Brain pericyte (primary cell): ENCODE results near the gene LRP1B.

Experiments used
- DNase-seq: peaks from one replicate; pipeline ENCODE4 v3.0.0-alpha.2; 2012; ENCODE audit warnings: low read depth, low spot score

The LRP1B gene

DNA sequence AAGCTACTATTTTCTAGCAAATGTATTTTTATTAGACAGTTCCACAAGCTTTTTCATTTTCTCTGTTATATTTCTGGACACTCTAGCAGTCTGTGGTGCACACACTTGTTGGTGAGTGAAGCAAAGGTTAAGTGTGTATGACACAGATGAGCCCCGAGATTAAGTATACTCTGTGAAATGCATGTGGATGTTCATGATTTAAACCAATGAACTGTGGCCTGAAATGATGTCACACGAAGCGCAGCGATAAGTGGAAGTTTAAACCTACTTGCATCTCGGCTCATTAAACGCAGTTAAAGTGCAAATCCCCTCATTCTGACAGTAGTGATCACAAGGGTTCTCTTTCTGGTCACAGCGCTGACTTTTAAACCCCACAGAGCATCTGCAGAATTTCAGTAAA lies 1861.8 kb downstream of the LRP1B start:
- DNase-seq, result no peak

- no peak for DNase-seq
Observed at GRCh38 chr2:140262908-140263307, 1867.9 kb downstream of the LRP1B start.

DNA sequence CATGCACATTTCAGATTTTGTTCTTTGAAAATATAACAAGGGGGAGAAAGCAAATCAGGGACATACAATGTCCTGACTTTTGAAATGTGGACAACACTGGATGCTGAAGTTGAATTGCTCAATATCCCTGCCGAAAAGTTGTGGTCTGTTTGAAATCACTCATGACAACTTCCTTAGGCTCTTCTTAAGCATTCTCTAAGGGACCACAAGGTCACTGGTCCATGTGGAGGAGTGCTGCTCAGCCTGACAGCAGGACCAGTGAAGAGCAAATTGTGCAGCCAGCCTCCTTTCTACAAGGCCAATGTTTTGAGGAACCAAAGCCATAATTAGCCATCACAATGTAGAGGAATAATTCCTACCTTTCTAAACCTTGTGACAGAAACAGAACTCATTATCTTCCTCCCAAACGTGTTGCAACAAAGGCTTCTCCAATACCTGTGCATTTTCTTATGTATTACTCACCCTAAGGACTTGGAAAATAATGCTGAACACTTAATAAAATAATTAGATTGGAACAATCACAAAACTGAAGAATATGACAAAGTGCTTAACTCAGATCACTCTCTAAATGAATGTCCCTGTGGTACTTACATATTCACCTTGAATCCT lies 1873.0 kb downstream of the LRP1B start:
- DNase-seq, result no peak

DNA sequence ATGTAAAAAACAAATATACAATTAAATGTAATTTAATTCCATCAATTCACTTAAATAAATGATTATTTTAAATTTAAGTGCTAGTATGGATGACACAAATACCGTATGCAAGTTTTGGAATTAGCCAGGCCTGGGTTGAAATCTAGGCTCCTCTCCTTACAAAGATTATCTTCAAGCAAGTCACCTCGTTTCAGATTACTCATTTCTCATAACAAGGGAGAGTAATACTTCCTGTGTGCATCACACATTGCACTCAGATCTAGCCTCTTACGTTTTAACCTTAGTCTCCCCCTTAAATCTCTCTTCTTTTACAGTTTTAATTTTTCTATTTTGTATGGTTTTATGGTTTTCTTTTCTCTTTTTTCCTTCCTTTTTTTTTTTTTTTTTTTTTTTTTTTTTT lies 1874.7 kb downstream of the LRP1B start:
- DNase-seq, result no peak

GRCh38 chr2:140249821-140250220 lies 1881.0 kb downstream of the LRP1B start:
- no peak for DNase-seq

- DNase-seq, result no peak
Observed at GRCh38 chr2:140248623-140249022, 1882.2 kb downstream of the LRP1B start.

DNA sequence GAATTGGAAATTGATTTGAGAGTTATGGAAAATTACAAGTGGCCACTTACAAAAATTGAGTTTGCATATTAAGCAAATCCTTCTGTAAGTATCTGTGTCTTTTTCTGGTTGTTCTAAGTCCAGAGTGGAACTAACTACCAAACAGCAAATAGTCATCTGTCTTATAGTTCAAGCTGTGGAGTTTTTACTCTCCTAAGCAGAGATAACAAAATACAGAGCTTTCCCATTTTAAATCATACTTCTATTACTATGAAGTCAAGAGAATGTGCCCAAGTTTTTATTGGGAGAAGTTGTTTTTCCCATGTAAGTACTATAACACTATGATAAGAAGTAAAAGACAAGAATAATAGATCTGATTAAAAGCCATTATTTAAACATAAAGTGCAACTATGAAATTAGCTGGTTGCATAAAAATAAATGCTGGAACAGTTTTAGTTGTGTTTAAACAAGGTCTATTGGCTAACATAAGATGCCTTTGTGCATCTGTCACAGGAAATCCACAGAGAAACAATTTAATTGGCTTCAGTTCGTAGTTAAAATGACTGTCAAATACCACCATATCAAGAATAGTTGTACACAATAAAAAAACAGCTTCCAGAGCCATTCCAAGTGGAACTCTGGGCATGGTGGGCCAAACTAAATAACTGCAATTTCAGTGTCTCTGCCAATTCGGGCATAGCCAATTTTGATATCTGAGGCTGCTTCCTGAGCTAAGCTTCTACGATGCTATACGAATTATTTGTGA lies 1883.2 kb downstream of the LRP1B start:
- no peak for DNase-seq

GRCh38 chr2:140246957-140247356 lies 1883.9 kb downstream of the LRP1B start:
- DNase-seq, result no peak

GRCh38 chr2:140246058-140246457 lies 1884.8 kb downstream of the LRP1B start:
- no peak for DNase-seq

GRCh38 chr2:140242889-140243288 lies 1887.9 kb downstream of the LRP1B start:
- no peak for DNase-seq

GRCh38 chr2:140234116-140234515 lies 1896.7 kb downstream of the LRP1B start:
- no peak for DNase-seq

DNA sequence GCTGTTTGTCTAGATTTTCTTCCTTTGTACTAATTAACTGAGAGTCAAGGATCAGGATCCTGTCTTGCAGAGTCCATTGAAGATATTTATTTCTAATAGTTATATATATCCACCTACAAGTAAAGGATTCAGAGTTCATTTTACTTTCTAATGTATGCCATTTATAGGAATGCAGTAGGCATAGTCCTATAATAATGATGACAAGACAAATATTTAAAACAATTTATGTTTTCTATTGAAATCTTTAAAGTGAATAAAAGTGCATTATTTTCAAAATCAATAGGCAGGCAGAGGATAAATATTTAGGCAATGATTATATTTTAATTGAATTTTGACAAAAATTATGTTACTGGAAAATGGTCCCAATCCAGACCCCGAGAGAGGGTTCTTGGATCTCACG lies 1919.9 kb downstream of the LRP1B start:
- no peak for DNase-seq

DNA sequence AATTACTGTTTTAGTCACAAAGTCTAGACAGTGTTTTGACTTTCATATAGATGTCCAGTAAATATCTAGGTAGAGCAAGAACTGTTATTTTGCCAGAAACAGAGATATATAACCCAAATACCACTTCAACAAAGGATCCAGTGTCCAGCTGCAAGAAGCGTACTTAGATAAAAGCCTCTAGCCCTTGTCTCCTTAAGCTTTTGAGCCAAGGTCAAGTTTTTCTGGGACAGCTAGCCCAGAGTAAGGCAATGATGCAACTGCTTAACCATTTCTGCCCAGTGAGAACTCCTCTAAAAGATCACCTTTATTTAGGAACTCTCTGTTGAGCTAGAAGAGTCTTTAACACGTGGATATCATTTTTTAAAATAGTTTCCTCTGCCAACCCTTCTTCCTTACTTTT lies 1925.7 kb downstream of the LRP1B start:
- DNase-seq, result no peak

GRCh38 chr2:140203347-140203746 lies 1927.5 kb downstream of the LRP1B start:
- DNase-seq, result no peak

- DNase-seq, result no peak
Observed at GRCh38 chr2:140201572-140201971, 1929.2 kb downstream of the LRP1B start.

GRCh38 chr2:140200764-140201163 lies 1930.1 kb downstream of the LRP1B start:
- no peak for DNase-seq

DNA sequence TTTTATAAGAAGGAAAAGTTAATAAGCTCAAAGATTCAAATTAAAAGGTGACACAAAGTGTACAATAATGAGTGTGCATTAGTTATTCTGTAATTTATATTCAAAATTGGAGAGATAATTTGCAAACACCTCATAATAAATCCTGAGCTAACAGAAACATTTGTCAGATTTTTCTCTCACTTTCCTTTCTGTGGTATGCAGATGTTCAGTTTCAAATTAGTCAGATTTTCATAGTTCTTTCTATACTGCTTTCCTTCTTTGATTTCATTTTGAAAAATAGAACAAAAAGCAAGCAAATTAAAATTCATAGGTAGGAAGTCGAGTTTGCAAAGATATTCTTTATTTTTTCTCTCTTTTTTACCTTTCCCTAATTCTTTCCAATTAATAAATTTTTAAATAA lies 1930.5 kb downstream of the LRP1B start:
- no peak for DNase-seq

DNA sequence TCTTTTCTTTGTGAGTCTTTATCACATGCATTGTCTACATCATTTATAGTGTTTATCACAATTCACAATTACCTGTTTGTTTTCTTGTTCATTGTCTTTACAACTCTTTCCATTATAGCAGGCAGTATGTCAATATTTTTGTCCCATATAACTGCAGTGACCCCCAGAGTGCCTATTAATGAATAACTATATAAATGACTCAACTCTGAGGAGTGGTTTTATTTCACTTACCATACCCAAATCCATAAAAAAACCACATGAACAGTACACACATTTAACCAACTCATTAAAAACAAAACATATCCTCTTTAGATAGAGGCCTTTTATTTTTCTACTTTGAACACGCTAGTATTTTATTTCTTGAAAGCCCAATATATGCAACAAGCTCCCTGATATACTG lies 1931.5 kb downstream of the LRP1B start:
- no peak for DNase-seq

DNA sequence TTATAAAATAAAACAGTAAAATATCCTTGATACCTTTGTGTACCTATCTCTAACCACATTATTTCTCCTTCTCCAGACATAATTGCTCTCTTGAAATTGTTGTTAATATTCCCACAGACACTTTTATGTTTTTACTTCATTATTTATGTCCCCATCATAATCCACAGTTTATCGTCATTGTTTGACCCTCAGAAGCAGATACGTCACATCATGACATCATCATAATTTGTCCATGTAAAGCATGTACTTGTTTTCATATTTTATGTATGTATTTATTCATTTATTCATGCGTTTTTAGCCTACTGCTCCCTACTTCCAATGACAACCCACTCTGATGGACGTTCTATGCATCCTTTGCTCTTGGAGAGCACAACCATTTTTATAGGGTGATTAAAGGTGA lies 1943.7 kb downstream of the LRP1B start:
- DNase-seq, result no peak

- no peak for DNase-seq
Observed at GRCh38 chr2:140186313-140186712, 1944.5 kb downstream of the LRP1B start.

- no peak for DNase-seq
Observed at GRCh38 chr2:140185076-140185475, 1945.7 kb downstream of the LRP1B start.

DNA sequence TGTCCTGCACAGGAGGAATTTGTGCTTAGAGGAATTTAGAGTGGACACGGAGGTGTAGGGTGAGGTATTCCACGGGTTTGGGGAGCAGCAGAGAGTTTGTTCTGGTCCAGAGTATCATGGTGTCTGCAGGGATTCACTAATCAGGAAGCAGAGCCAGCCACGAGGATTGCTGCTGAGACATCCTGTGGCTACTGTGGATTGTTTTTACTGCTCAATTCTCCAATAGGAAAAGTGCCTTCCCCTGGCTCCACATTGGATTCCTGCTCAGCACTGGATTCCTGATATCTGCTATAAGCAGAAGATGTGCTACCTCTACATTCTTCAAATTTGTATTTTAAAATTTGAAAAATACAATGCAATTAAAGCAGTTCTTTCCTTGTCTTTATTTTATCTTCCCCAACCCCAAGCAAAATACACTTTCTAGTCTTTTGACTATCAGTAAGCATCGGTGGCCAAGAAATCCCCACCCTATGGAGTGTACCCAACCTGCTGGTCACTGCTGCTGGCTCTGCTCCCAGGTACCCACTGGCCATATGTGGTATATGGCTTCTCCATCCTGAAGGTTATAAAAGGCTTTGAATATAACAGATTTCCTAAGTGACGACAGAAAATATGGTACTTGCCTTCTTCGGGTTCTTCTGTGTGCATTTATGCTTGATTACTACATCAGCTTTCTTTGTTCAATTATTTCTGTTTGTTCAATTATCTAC lies 1947.6 kb downstream of the LRP1B start:
- no peak for DNase-seq
